A549 (cell line): Measurements from ENCODE around the gene POLE2. TPM values are rescaled to one million over a fixed set of nuclear protein-coding genes. Genes with fewer than 3 reads are reported as not detected.
A peak's percentile ranks its signal among the peaks of the same experiment; 100 is the strongest.

Source experiments
- ATAC-seq, 2 experiments: fragments of 200-7000 bp in 1 of 2; fragments of >200 bp in 1 of 2; cut with Nextera tagmentation in 1 of 2; cut with Tn5 transposase in 1 of 2; 3 replicates each; pipeline versions ENCODE4 v1.8.0 to v1.9.1; 2018 to 2020; ENCODE audit warnings: mild to moderate bottlenecking in 1 of 2, moderate library complexity in 1 of 2
- CTCF ChIA-PET: fragments of 300-600 bp; sonication (Branson Sonifier 250); formaldehyde crosslinking; extraction: SDS; loops from one replicate; lab custom pipeline; 2021; ENCODE audit warnings: antibody characterized with exemption, inconsistent platforms; lab: Yijun Ruan, JAX
- POLR2A ChIA-PET: fragments of 350-600 bp; formaldehyde crosslinking; extraction: SDS; loops from one replicate; lab custom pipeline; 2021; ENCODE audit warnings: antibody characterized with exemption, inconsistent platforms; lab: Yijun Ruan, JAX
- DNase-seq, 2 experiments: peaks; one replicate each; pipeline versions ENCODE4 v3.0.0 to v3.0.0-alpha.2; 2011 to 2016; ENCODE audit warnings: low read depth in 1 of 2, low spot score in 1 of 2
- FAIRE-seq: peaks from 2 replicates; lab custom pipeline; 2011; peaks lifted over from hg19 to GRCh38; lab: Jason Lieb, UNC
- H3K27ac ChIP-seq, 2 experiments: fragments of >200 bp; sonication (Bioruptor Twin); formaldehyde crosslinking; 3 replicates each; pipeline ENCODE4 v1.5.1; 2016 to 2017
- H3K4me1 ChIP-seq: fragments of >200 bp; sonication (Bioruptor Twin); formaldehyde crosslinking; 3 replicates; pipeline ENCODE4 v1.6.1; 2016
- H3K4me2 ChIP-seq: fragments of >200 bp; sonication (Bioruptor Twin); formaldehyde crosslinking; 3 replicates; pipeline ENCODE4 v1.6.1; 2016
- H3K4me3 ChIP-seq: fragments of >200 bp; sonication (Bioruptor Twin); formaldehyde crosslinking; 3 replicates; pipeline ENCODE4 v1.5.1; 2016
- H3K9me3 ChIP-seq: fragments of >200 bp; sonication (Bioruptor Twin); formaldehyde crosslinking; 3 replicates; pipeline ENCODE4 v1.6.1; 2016
- CBX2 ChIP-seq: fragments of 200-600 bp; sonication (generic); IDR thresholded peaks from 2 replicates; pipeline ENCODE4 v1.6.1; 2016; ENCODE audit warnings: low read depth, mild to moderate bottlenecking, borderline replicate concordance
- CEBPB ChIP-seq, 2 experiments: fragments of >200 bp in 1 of 2; sonication (Bioruptor Twin) in 1 of 2; formaldehyde crosslinking in 1 of 2; IDR thresholded peaks; 2 replicates each; pipeline ENCODE4 v1.6.1; 2012 to 2016
- E2F6 ChIP-seq: IDR thresholded peaks from 2 replicates; pipeline ENCODE4 v1.6.1; 2012; ENCODE audit warnings: low read depth, borderline replicate concordance
- EHMT2 ChIP-seq: fragments of 200-600 bp; sonication (generic); IDR thresholded peaks from 2 replicates; pipeline ENCODE4 v1.6.1; 2016; ENCODE audit warnings: antibody characterized with exemption, low read depth, mild to moderate bottlenecking, moderate library complexity
- EP300 ChIP-seq, 2 experiments: fragments of >200 bp; sonication (Bioruptor Twin); formaldehyde crosslinking; IDR thresholded peaks; 2 replicates in 1 of 2; 3 replicates in 1 of 2; pipeline ENCODE4 v1.6.1; 2016 to 2017
- FOSB ChIP-seq: fragments of 250-450 bp; sonication (Bioruptor Pico); IDR thresholded peaks from 2 replicates; pipeline ENCODE4 v1.5.0; 2020; ENCODE audit warnings: mild to moderate bottlenecking, moderate library complexity
- FOXS1 ChIP-seq: fragments of 250-450 bp; sonication (Bioruptor Pico); IDR thresholded peaks from 2 replicates; pipeline ENCODE4 v1.5.0; 2020; ENCODE audit warnings: mild to moderate bottlenecking, moderate library complexity
- GATA3 ChIP-seq: IDR thresholded peaks from 2 replicates; pipeline ENCODE4 v1.6.1; 2012; ENCODE audit warnings: borderline replicate concordance
- HES2 ChIP-seq: fragments of >200 bp; sonication (Bioruptor Twin); formaldehyde crosslinking; IDR thresholded peaks from 2 replicates; pipeline ENCODE4 v1.6.1; 2016
- HOXA7 ChIP-seq: fragments of 250-450 bp; sonication (Bioruptor Pico); IDR thresholded peaks from 2 replicates; pipeline ENCODE4 v1.5.0; 2020; ENCODE audit warnings: mild to moderate bottlenecking, moderate library complexity
- HOXB5 ChIP-seq: fragments of 250-450 bp; sonication (Bioruptor Pico); IDR thresholded peaks from 2 replicates; pipeline ENCODE4 v1.5.0; 2020; ENCODE audit warnings: mild to moderate bottlenecking, moderate library complexity
- JUN ChIP-seq, 2 experiments: fragments of >200 bp; sonication (Bioruptor Twin); formaldehyde crosslinking; IDR thresholded peaks; 2 replicates in 1 of 2; 3 replicates in 1 of 2; pipeline ENCODE4 v1.6.1; 2016 to 2017
- JUNB ChIP-seq: fragments of >200 bp; sonication (Bioruptor Twin); formaldehyde crosslinking; IDR thresholded peaks from 2 replicates; pipeline ENCODE4 v1.6.1; 2016
- KDM1A ChIP-seq: fragments of 200-600 bp; sonication (generic); IDR thresholded peaks from 2 replicates; pipeline ENCODE4 v1.6.1; 2016; ENCODE audit warnings: low read depth, mild to moderate bottlenecking
- KDM5A ChIP-seq: fragments of 200-600 bp; sonication (generic); IDR thresholded peaks from 2 replicates; pipeline ENCODE4 v1.6.1; 2016; ENCODE audit warnings: antibody characterized with exemption, mild to moderate bottlenecking
- MAFK ChIP-seq: fragments of 450-650 bp; IDR thresholded peaks from 2 replicates; pipeline ENCODE4 v1.6.1; 2014; ENCODE audit not compliant: partially characterized antibody
- MAX ChIP-seq: IDR thresholded peaks from 2 replicates; pipeline ENCODE4 v1.6.1; 2012
- MAZ ChIP-seq: fragments of 150-350 bp; IDR thresholded peaks from 2 replicates; pipeline ENCODE4 v1.6.1; 2014; ENCODE audit warnings: antibody characterized with exemption, low read depth, low read length, borderline replicate concordance
- NR3C1 ChIP-seq: fragments of >200 bp; sonication (Bioruptor Twin); formaldehyde crosslinking; IDR thresholded peaks from 3 replicates; pipeline ENCODE4 v1.6.1; 2017
- PHF8 ChIP-seq: fragments of 200-600 bp; sonication (generic); IDR thresholded peaks from 2 replicates; pipeline ENCODE4 v1.6.1; 2016; ENCODE audit warnings: low read depth, mild to moderate bottlenecking, antibody characterized with exemption, moderate library complexity, borderline replicate concordance
- POLR2A ChIP-seq: IDR thresholded peaks from 2 replicates; pipeline ENCODE4 v1.6.1; 2012; ENCODE audit warnings: mild to moderate bottlenecking, low read length
- RAD21 ChIP-seq, 2 experiments: fragments of >200 bp in 1 of 2; sonication (Bioruptor Twin) in 1 of 2; formaldehyde crosslinking in 1 of 2; IDR thresholded peaks in 1 of 2; conservative IDR thresholded peaks in 1 of 2; 2 replicates in 1 of 2; 3 replicates in 1 of 2; pipeline ENCODE4 v1.6.1; 2012 to 2018; ENCODE audit warnings: inconsistent platforms in 1 of 2
- RARB ChIP-seq: fragments of 250-450 bp; sonication (Bioruptor Pico); IDR thresholded peaks from 2 replicates; pipeline ENCODE4 v1.8.0; 2021; ENCODE audit warnings: mild to moderate bottlenecking, moderate library complexity
- REST ChIP-seq: fragments of 200-600 bp; sonication (generic); IDR thresholded peaks from 2 replicates; pipeline ENCODE4 v1.6.1; 2016; ENCODE audit warnings: antibody characterized with exemption, mild to moderate bottlenecking, moderate library complexity
- RFX5 ChIP-seq: fragments of 450-650 bp; IDR thresholded peaks from 2 replicates; pipeline ENCODE4 v1.7.1; 2014; ENCODE audit warnings: antibody characterized with exemption, mild to moderate bottlenecking, moderate library complexity
- RNF2 ChIP-seq: fragments of 200-600 bp; sonication (generic); IDR thresholded peaks from 2 replicates; pipeline ENCODE4 v1.6.1; 2016; ENCODE audit warnings: low read depth, mild to moderate bottlenecking, antibody characterized with exemption, moderate library complexity, borderline replicate concordance
- TFCP2L1 ChIP-seq: fragments of 250-450 bp; sonication (Bioruptor Pico); IDR thresholded peaks from 2 replicates; pipeline ENCODE4 v1.5.0; 2021; ENCODE audit warnings: mild to moderate bottlenecking
- TP53 ChIP-seq: fragments of 250-450 bp; sonication (Bioruptor Pico); IDR thresholded peaks from 2 replicates; pipeline ENCODE4 v1.5.0; 2021; ENCODE audit warnings: mild to moderate bottlenecking, moderate library complexity
- ZC3H11A ChIP-seq: fragments of 450-650 bp; IDR thresholded peaks from 2 replicates; pipeline ENCODE4 v1.6.1; 2014; ENCODE audit warnings: antibody characterized with exemption, mild to moderate bottlenecking
- ZFP36 ChIP-seq: fragments of 450-650 bp; IDR thresholded peaks from 2 replicates; pipeline ENCODE4 v1.6.1; 2014; ENCODE audit warnings: borderline replicate concordance; ENCODE audit not compliant: partially characterized antibody
- ZNF302 ChIP-seq: fragments of 250-450 bp; sonication (Bioruptor Pico); IDR thresholded peaks from 2 replicates; pipeline ENCODE4 v1.9.0; 2021; ENCODE audit warnings: inconsistent platforms, mild to moderate bottlenecking, moderate library complexity
- ZSCAN20 ChIP-seq: fragments of 250-450 bp; sonication (Bioruptor Pico); IDR thresholded peaks from 2 replicates; pipeline ENCODE4 v1.8.0; 2022; ENCODE audit warnings: mild to moderate bottlenecking, moderate library complexity
- WGBS: methylation state at CpG from one replicate; pipeline ENCODE4 v1.1.6; 2017; ENCODE audit errors: missing lambda C conversion rate; 5-methylcytosine and 5-hydroxymethylcytosine counted together
- polyA minus RNA-seq: library from RNA; depleted of rRNA, polyadenylated mRNA; stranded (reverse); fragments of >200 nt; gene quantifications from 2 replicates; pipeline ENCODE4 v1.2.3, GENCODE V29; 2011; rRNA and poly(A)+ RNA removed
- polyA plus RNA-seq, 4 experiments: library from polyadenylated mRNA; depleted of rRNA in 3 of 4; stranded (reverse); fragments of >200 nt; fragmentation: RNase III in 1 of 4; extraction: RNeasy Plus Mini Kit Qiagen cat#74134 plus additional on column Dnase treatment in 1 of 4; gene quantifications; 2 replicates in 3 of 4; 3 replicates in 1 of 4; pipeline ENCODE4 v1.2.3, GENCODE V29; 2011 to 2017
- TF ChIP-seq, protein P1 (sequence below): fragments of 150-350 bp; IDR thresholded peaks from 2 replicates; pipeline ENCODE4 v1.6.1; 2014; ENCODE audit warnings: low read depth, mild to moderate bottlenecking, low read length

The POLE2 gene, protein sequence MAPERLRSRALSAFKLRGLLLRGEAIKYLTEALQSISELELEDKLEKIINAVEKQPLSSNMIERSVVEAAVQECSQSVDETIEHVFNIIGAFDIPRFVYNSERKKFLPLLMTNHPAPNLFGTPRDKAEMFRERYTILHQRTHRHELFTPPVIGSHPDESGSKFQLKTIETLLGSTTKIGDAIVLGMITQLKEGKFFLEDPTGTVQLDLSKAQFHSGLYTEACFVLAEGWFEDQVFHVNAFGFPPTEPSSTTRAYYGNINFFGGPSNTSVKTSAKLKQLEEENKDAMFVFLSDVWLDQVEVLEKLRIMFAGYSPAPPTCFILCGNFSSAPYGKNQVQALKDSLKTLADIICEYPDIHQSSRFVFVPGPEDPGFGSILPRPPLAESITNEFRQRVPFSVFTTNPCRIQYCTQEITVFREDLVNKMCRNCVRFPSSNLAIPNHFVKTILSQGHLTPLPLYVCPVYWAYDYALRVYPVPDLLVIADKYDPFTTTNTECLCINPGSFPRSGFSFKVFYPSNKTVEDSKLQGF
- polyA plus RNA-seq (2011; rRNA removed): 28.1 and 30.4 TPM in 2 replicates
- 20.6 and 20.7 TPM in 2 replicates for polyA plus RNA-seq (2012; cell fraction: cytosol; rRNA removed)
- 12.8 and 19.6 TPM in 2 replicates for polyA plus RNA-seq (2012; cell fraction: nucleus; rRNA removed)
- 18.0 to 23.3 TPM (median 20.2 TPM) in 3 replicates for polyA plus RNA-seq (2017; fragmentation: RNase III; extraction: RNeasy Plus Mini Kit Qiagen cat#74134 plus additional on column Dnase treatment)
- polyA minus RNA-seq: 5.5 and 6.9 TPM in 2 replicates

DNA sequence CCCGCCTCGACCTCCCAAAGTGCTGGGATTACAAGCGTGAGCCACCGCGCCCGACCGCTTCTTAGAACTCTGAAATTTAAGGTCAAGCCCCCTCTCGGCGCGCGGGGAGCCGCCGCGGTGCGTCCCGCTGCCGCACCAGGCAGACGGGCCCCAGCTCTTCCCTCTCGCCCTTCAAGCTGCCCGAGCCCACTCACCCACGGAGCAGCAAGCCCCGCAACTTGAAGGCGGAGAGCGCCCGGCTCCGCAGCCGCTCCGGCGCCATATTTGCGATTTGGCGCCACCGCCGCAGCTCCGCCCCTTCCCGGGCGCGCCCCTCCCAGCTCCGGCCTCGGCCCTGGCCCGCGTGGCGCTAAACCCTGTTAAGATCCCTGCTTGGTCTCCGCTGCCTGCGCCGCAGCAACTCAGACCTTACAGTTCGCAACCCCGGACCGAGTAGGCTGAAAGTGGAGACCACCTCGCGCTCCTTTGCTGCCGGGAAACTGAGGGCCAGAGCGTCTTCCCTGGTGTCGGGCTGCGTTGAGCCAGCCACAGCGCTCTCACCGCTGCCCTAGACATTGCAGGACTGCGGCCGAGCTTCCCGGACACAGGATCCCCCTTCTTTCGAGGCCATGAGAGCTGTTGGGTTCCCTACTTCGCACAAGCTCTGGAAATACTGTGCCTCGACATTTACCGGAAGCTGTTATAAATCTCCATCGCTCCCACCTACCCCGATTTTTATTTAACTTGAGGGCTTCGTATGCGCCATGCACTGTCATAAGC is at the start of gene POLE2:
Gene POLE2, minus strand, starts transcription at position 273 of the 759 bp plus-strand sequence. Its CDS starts 11 bp downstream, at position 262.
- H3K4me1 ChIP-seq: peaks cover 20% of the 10 kb centered on the region; the same call in 1 of the 3 replicates
- H3K27ac ChIP-seq: peak within 1 kb of the TSS; percentile 88 to 90
- DNase-seq (peak; percentile 55 to 84), FAIRE-seq (no peak), ATAC-seq (peak; percentile 84 to 93)
- CTCF ChIA-PET: interaction anchor here (0.9 to 2.8 kb wide), 5 partner anchors 11 to 80 kb away, joined by 3 to 15 read pairs (median 5); partner anchors contain the start of gene KLHDC2
- POLR2A ChIA-PET: interaction anchor here (0.8 to 1.5 kb wide), 5 partner anchors 54 to 102 kb away, joined by 5 to 26 read pairs (median 8); partner anchors contain the start of genes DNAAF2, KLHDC2, MGAT2 and RPL36AL
- peak within 1 kb of the TSS; percentile 77 for H3K4me3 ChIP-seq
- 32% methylated on average over 37 of the region's 67 CpGs for WGBS
- H3K4me2 ChIP-seq: peak within 1 kb of the TSS; percentile 83
- H3K9me3 ChIP-seq: no peaks in the 10 kb centered on the region
- TF ChIP-seq TP53 (0 out of 2 replicates have a peak, but pooled peaks have one; percentile 48), ZSCAN20 (CRISPR knock-in tag) (no peak), RFX5 (no peak), KDM5A (peak; percentile 51; the same call in 1 of the 2 replicates), ZC3H11A (no peak), RAD21 (conservative IDR thresholded peaks at IDR 0.05 in 1 of 2, IDR thresholded peaks at IDR 0.05 in 1 of 2) (no peak), MAFK (no peak), E2F6 (peak; percentile 95), EP300 (IDR thresholded peaks at IDR 0.05) (no peak), HES2 (no peak), PHF8 (peak; percentile 72; the same call in 1 of the 2 replicates), MAZ (no peak), RARB (CRISPR knock-in tag) (no peak), JUNB (no peak), REST (no peak), POLR2A (peak; percentile 79), RNF2 (no peak), NR3C1 (no peak), HOXB5 (CRISPR knock-in tag) (peak; percentile 53; the same call in 1 of the 2 replicates), FOXS1 (CRISPR knock-in tag) (no peak), JUN (IDR thresholded peaks at IDR 0.05) (peak in 1 of 2 experiments; percentile 77; a peak in 2 of 5 replicates), HOXA7 (CRISPR knock-in tag) (no peak), ZFP36 (no peak), CEBPB (IDR thresholded peaks at IDR 0.05) (no peak), KDM1A (0 out of 2 replicates have a peak, but pooled peaks have one; percentile 66), EHMT2 (no peak), FOSB (CRISPR knock-in tag) (no peak), CBX2 (no peak), GATA3 (no peak), ZNF302 (CRISPR knock-in tag) (peak; percentile 25; the same call in 1 of the 2 replicates), TFCP2L1 (CRISPR knock-in tag) (no peak), MAX (peak; percentile 97)
- TF ChIP-seq, protein P1, sequence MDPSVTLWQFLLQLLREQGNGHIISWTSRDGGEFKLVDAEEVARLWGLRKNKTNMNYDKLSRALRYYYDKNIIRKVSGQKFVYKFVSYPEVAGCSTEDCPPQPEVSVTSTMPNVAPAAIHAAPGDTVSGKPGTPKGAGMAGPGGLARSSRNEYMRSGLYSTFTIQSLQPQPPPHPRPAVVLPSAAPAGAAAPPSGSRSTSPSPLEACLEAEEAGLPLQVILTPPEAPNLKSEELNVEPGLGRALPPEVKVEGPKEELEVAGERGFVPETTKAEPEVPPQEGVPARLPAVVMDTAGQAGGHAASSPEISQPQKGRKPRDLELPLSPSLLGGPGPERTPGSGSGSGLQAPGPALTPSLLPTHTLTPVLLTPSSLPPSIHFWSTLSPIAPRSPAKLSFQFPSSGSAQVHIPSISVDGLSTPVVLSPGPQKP: no peak
